Lung (tissue), 12 donors: ENCODE results near the gene CCDC74B. TPM values are rescaled to one million over a fixed set of nuclear protein-coding genes. Genes with fewer than 3 reads are reported as not detected.
"Not testable (repeated sequence)": the region's sequence is repeated elsewhere in the genome, so short reads cannot be mapped to it uniquely, and the experiment has no call there.

Source experiments
- ATAC-seq: fragments of 200-7000 bp; cut with Tn5 transposase; one replicate; pipeline ENCODE4 v1.9.1; 2020; ENCODE audit warnings: moderate number of reproducible peaks; ENCODE audit not compliant: insufficient read depth, low FRiP score
- DNase-seq, 3 donors: peaks; one replicate each; pipeline ENCODE4 v3.0.0-alpha.2; 2013 to 2017
- H3K27ac ChIP-seq, 2 donors: one replicate each; pipeline ENCODE4 v1.5.1; 2013; ENCODE audit warnings: mild to moderate bottlenecking in 2 of 2, moderate library complexity in 2 of 2, control low read depth in 1 of 2, inconsistent platforms in 1 of 2, low read depth in 1 of 2, low read length in 1 of 2
- H3K27me3 ChIP-seq, 3 donors: one replicate each; pipeline ENCODE4 v1.5.1; 2013; ENCODE audit warnings: low read length in 2 of 3; ENCODE audit not compliant: control insufficient read depth in 3 of 3, insufficient read depth in 3 of 3
- H3K36me3 ChIP-seq, 4 donors: one replicate each; pipeline ENCODE4 v1.5.1; 2013; ENCODE audit warnings: low read length in 4 of 4, mild to moderate bottlenecking in 1 of 4, moderate library complexity in 1 of 4; ENCODE audit not compliant: control insufficient read depth in 4 of 4, insufficient read depth in 4 of 4
- H3K4me1 ChIP-seq, 5 donors: one replicate each; pipeline ENCODE4 v1.5.1; 2013; ENCODE audit warnings: low read length in 5 of 5, mild to moderate bottlenecking in 2 of 5, moderate library complexity in 1 of 5; ENCODE audit not compliant: control insufficient read depth in 5 of 5, insufficient read depth in 5 of 5
- H3K4me3 ChIP-seq: one replicate; pipeline ENCODE4 v1.5.1; 2013; ENCODE audit warnings: mild to moderate bottlenecking, control low read depth, moderate library complexity
- H3K9ac ChIP-seq, 2 donors: one replicate each; pipeline ENCODE4 v1.5.1; 2013; ENCODE audit warnings: low read length in 2 of 2, control low read depth in 1 of 2; ENCODE audit not compliant: insufficient read depth in 1 of 2
- H3K9me3 ChIP-seq, 4 donors: one replicate each; pipeline ENCODE4 v1.5.1; 2013; ENCODE audit warnings: low read length in 3 of 4, mild to moderate bottlenecking in 1 of 4, moderate library complexity in 1 of 4; ENCODE audit not compliant: control insufficient read depth in 4 of 4, insufficient read depth in 3 of 4
- CTCF ChIP-seq: IDR thresholded peaks from 2 replicates; pipeline ENCODE4 v1.5.1; 2012; ENCODE audit warnings: mild to moderate bottlenecking; ENCODE audit errors: control extremely low read depth, extremely low read depth
- WGBS, 2 donors: extraction: QIAGEN DNeasy Blood & Tissue Kit; methylation state at CpG; one replicate each; pipeline ENCODE4 v1.1.7; 2013; 5-methylcytosine and 5-hydroxymethylcytosine counted together
- polyA plus RNA-seq, 2 donors: library from polyadenylated mRNA; stranded (reverse); fragments of 200-250 nt; gene quantifications; one replicate each; pipeline ENCODE4 v1.2.1, GENCODE V29; 2013
- total RNA-seq, 2 donors: library from RNA; depleted of rRNA in 1 of 2; stranded (reverse); fragments of >200 nt in 1 of 2; gene quantifications; one replicate each; pipeline ENCODE4 v1.2.1, GENCODE V29; 2014 to 2021
- donor health status: control.
- donor health status: control.
- donor health status: Bipolar disorder and iron deficiency.
- donor health status: healthy.
- donor health status: DM: yes; HTN: yes; CAD: no.

The CCDC74B gene
- total and polyA plus RNA-seq, 4 donors: 4.4 to 14.7 (median 10.0) TPM

GRCh38 chr2:130165293-130166016 is 20.5 kb upstream of the CCDC74B start:
- Histone ChIP-seq H3K4me3 (no peak overlapping the region), H3K36me3 (peaks cover 19 to 44% (median 25%) of the 10 kb centered on the region in 4 donors), H3K9me3 (no peaks in the 10 kb centered on the region), H3K27ac (no peak overlapping the region), H3K4me1 (no peaks in the 10 kb centered on the region), H3K9ac (no peak overlapping the region), H3K27me3 (no peaks in the 10 kb centered on the region)
- ATAC-seq (no peak), DNase-seq (no peak)
- TF ChIP-seq CTCF: no peak
- 97% methylated on average over 8 of the region's 8 CpGs for WGBS, 2 donors

- no peaks in the 10 kb centered on the region for H3K9me3 ChIP-seq
- ATAC-seq (no peak), DNase-seq (no peak)
- H3K4me3 ChIP-seq: no peak overlapping the region
- no peak overlapping the region for H3K27ac ChIP-seq
- H3K9ac ChIP-seq: no peak overlapping the region
- H3K4me1 ChIP-seq: no peaks in the 10 kb centered on the region
- no peak for TF ChIP-seq CTCF
- 95 to 96% methylated on average over 9 of the region's 9 CpGs for WGBS, 2 donors
- H3K27me3 ChIP-seq: no peaks in the 10 kb centered on the region
- H3K36me3 ChIP-seq: peaks cover 16 to 48% (median 22%) of the 10 kb centered on the region in 4 donors
These were observed 18.1 kb upstream of the CCDC74B start for GRCh38 chr2:130162968-130163367.

- not testable (repeated sequence) for DNase-seq, H3K4me1 ChIP-seq, H3K27ac ChIP-seq, H3K9me3 ChIP-seq, H3K9ac ChIP-seq, H3K27me3 ChIP-seq, ATAC-seq, H3K4me3 ChIP-seq
- peaks cover 16 to 44% (median 20%) of the 10 kb centered on the region in 4 donors for H3K36me3 ChIP-seq
- 97% methylated on average over 6 to 7 of the region's 7 CpGs for WGBS, 2 donors
These were observed 17.6 kb upstream of the CCDC74B start for GRCh38 chr2:130162486-130162885.

- peaks cover 9 to 41% (median 13%) of the 10 kb centered on the region in 4 donors for H3K36me3 ChIP-seq
- WGBS, 2 donors: 89 to 91% methylated on average over 25 of the region's 25 CpGs
- not testable (repeated sequence) for H3K27me3 ChIP-seq, H3K4me1 ChIP-seq, H3K9me3 ChIP-seq, ATAC-seq, H3K27ac ChIP-seq, DNase-seq, H3K9ac ChIP-seq, H3K4me3 ChIP-seq
These were observed 16.2 kb upstream of the CCDC74B start for GRCh38 chr2:130160838-130161705.
